ENCODE data around the gene COQ10A. TPM values are rescaled to one million over a fixed set of nuclear protein-coding genes. Genes with fewer than 3 reads are reported as not detected.

COQ10A gene
- total RNA-seq, 1 donor from 2014 or later, result 162 TPM

DNA sequence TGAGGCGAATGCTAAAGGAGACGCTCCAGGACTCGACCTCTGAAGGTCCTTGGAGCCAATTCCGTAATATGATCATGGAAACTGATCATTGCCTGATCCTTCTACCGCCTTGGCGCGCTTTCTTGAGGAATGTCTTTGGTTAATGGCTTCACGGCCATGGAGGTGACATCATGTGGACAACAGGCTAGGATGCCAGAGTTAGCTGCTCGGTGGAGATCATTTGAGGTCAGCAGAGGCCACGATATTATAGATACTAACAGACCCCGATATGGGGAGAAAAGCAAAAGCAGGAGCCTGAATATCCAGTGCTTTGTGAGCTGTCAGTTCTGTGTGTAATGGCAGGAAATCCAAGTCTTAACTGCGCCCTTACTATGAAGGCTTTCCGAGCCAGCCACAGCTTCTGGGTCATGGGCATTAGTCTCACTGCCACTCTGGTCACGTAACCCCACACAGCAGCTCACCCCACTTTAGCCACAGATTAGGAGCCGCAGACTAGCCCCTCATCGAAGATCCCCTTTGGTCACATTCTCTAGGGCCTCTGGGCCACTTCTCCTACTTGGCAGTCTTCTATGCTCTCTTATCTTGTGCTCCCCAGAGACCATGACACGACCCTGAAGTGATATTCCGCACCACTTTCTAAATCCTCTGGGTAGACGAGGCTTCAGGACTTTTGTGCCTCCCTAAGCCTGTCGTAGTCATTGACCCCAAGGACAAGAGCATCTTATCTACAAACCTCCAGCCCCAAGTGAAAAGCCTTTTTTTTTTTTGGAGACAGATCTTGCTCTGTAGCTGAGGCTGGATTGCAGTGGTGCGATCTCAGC is 34.1 kb downstream of the COQ10A start:
- ATAC-seq, result peak; percentile 17
- DNase-seq, result no peak
- intact Hi-C loops (cut with micrococcal nuclease), result no loop called here

DNA sequence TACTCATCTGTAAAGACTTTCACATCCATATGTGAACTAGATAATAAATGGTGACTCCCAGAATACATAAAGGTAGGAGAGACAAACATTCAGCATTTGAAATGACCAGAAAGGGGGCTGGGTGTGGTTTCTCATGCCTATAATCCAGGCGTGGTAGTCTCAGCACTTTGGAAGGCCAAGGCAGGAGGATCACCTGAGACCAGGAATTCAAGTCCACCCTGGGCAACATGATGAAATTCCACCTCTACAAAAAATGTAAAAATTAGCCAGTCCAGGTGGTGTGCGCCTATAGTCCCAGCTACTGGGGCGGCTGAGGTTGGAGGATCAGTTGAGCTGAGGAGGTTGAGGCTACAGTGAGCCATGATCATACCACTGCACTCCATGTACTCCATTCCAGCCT is 37.5 kb downstream of the COQ10A start:
- no peak for DNase-seq
- no peak for ATAC-seq
- intact Hi-C loops (cut with micrococcal nuclease), result no loop called here

DNA sequence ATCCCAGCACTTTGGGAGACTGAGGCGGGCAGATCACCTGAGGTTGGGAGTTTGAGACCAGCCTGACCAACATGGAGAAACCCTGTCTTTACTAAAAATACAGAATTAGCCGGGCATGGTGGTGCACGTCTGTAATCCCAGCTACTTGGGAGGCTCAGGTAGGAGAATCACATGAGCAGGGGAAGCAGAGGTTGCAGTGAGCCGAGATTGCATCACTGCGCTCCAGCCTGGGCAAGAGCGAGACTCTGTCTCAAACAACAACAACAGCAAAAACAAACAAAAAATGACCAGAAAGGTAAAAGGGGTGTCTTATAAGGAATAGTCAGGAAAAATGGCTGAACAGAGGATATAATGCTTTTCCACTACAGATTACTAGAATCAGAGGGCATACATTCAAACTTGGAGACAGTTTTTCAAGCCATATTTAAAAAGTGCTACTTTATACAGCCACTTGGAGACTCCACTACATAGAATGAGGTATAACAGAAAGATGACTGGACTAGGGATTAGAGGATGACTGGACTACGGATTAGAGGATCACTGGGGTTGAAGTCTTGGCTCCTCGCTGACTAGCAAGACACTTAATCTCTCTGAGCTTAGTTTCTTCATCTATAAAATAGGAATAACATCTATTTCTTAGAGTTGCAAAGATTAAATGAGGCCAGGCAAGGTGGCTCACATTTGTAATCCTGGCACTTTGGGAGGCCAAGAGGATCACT is 38.3 kb downstream of the COQ10A start:
- intact Hi-C loops (cut with micrococcal nuclease), result no loop called here
- DNase-seq, result no peak

DNA sequence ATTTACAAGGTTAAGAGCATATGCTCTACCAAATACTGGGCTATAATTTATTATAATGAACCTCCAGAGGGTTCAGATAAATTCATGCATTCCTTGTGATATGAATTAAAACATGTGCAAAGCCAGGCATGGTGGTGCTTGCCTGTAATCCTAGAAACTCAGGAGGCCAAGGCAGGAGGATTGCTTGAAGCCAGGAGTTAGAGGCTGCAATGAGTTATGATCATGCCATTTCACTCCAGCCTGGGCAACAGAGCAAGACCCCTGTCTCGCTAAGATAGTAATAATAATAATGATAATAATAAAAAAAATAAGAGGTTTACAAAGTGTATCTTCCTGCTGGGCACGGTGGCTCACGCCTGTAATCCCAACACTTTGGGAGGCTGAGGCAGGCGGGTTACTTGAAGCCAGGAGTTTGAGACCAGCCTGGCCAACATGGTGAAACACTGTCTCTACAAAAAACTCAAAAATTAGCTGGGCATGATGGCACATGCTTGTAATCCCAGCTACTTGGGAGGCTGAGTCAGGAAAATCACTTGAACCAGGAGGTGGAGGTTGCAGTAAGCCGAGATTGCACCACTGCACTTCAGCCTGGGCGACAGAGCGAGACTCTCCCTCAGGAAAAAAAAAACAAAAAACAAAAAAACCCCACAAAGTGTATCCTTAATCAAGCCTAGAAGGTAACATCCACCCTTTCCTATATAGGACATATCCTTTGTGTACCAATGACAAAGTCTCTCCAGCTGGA is 40.7 kb downstream of the COQ10A start:
- no peak for ATAC-seq
- intact Hi-C loops (cut with micrococcal nuclease), result no loop called here
- no peak for DNase-seq

More for the DNA sequence above, 38.3 kb downstream of the COQ10A start:
- ATAC-seq, result no peak

GRCh38 chr12:56308714-56309113 is 42.0 kb downstream of the COQ10A start:
- DNase-seq (no peak), ATAC-seq (no peak)
- intact Hi-C loops (cut with micrococcal nuclease), result no loop called here

DNA sequence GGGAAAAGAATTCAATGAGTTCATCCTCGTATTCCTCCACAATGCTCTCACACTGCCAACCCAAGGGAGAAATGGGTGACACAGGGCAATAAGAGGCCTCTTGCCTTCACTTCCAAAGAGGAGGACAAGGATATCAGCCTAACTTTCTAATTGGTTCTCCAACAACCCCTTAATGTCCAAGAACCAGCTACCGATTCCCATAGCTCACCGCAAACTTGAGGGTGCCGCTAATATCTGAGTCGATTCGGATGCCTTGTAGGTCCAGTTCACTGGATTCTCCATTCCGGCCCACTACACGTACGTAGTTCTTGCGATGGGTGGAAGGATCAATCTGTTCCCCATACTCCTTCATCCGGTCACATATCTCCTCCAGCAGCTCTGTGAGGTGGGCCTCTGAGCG is 44.3 kb downstream of the COQ10A start:
- ATAC-seq (no peak), DNase-seq (no peak)
- intact Hi-C loops (cut with micrococcal nuclease), result no loop called here

- ATAC-seq (no peak), DNase-seq (no peak)
- intact Hi-C loops (cut with micrococcal nuclease), result no loop called here
These were observed 48.5 kb downstream of the COQ10A start for GRCh38 chr12:56315249-56315621.

DNA sequence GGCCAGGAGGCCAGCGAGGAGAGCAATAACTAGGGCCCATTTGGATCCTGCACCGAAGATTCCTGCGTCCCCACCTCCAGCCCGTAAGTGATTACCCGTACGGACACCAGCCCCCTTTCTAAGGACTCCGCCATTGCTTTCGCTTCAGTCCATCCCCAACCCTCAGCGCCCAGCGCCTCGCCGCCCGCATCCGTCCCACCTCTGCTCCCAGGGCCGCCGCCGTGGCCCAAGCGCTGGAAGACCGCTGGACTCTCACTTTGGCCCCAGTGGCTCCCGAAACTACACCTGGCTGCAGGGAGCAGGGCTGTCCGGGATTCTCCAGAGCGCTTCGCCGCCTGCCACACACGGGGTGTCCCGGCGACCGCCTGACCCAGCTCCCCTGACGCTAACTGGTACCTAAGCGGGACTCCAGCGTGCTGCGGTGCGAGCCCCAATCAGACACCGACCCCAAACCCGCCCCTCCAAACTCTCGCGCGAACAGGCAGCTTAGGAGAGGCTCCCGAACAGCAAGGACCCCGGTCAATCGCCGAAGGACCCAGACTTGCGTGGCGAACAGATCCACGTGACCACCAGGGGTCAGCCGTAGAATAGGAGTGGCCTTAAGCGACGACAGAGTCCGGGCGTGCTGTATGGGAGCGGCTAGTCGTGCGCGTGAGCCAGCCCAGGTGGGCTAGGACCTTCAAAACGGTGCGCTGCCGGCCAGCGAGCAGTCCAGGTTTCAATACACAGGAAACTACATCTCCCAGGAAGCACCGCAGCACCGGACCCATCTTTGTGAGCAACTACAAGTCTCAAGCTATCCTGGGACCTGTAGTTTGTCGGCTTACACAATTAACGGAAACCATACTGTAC is 49.1 kb downstream of the COQ10A start, which contains the start of gene CNPY2:
TSS of gene CNPY2 (minus strand) at position 367 of the 852 bp plus-strand sequence. CDS start 771 bp downstream, outside the sequence.
- DNase-seq (peak; percentile 96), ATAC-seq (peak; percentile 95)
- intact Hi-C loops (cut with micrococcal nuclease), result no loop called here

GRCh38 chr12:56317675-56318074 is 50.9 kb downstream of the COQ10A start:
- intact Hi-C loops (cut with micrococcal nuclease), result no loop called here
- DNase-seq (no peak), ATAC-seq (no peak)

Other genes starting within 250 kb of the COQ10A start
- gene IKZF4, start 245.9 kb upstream of the COQ10A start, total RNA-seq, result 7.5 TPM
- gene RPS26, start 225.0 kb upstream of the COQ10A start, total RNA-seq, result 41.0 TPM
- 2.9 TPM for gene ERBB3, start 186.8 kb upstream of the COQ10A start, total RNA-seq
- gene PA2G4, start 162.4 kb upstream of the COQ10A start, total RNA-seq, result 77.1 TPM
- 1,980 TPM for gene RPL41, start 150.3 kb upstream of the COQ10A start, total RNA-seq
- 5.5 TPM for gene ZC3H10, start 148.7 kb upstream of the COQ10A start, total RNA-seq
- 28.0 TPM for gene ESYT1, start 138.7 kb upstream of the COQ10A start, total RNA-seq
- 41.4 TPM for gene MYL6B, start 114.4 kb upstream of the COQ10A start, total RNA-seq
- 546 TPM for gene MYL6, start 108.6 kb upstream of the COQ10A start, total RNA-seq
- gene SMARCC2, start 77.5 kb upstream of the COQ10A start, total RNA-seq, result 81.4 TPM
- gene RNF41, start 45.0 kb upstream of the COQ10A start, total RNA-seq, result 55.3 TPM
- gene NABP2, start 42.6 kb upstream of the COQ10A start, total RNA-seq, result 19.6 TPM
- gene SLC39A5, start 36.9 kb upstream of the COQ10A start, total RNA-seq, result not detected
- gene ANKRD52, start 8.6 kb upstream of the COQ10A start, total RNA-seq, result 28.5 TPM
- gene CS, start 33.4 kb downstream of the COQ10A start, total RNA-seq, result 865 TPM
- gene CNPY2, start 49.0 kb downstream of the COQ10A start, total RNA-seq, result 32.3 TPM
- gene PAN2, start 67.1 kb downstream of the COQ10A start, total RNA-seq, result 52.2 TPM
- not detected for gene IL23A, start 71.9 kb downstream of the COQ10A start, total RNA-seq
- gene STAT2, start 93.2 kb downstream of the COQ10A start, total RNA-seq, result 36.6 TPM
- not detected for gene APOF, start 95.9 kb downstream of the COQ10A start, total RNA-seq
- 2.0 TPM for gene TIMELESS, start 182.5 kb downstream of the COQ10A start, total RNA-seq
- gene MIP, start 187.7 kb downstream of the COQ10A start, total RNA-seq, result not detected
- 3.1 TPM for gene SPRYD4, start 201.6 kb downstream of the COQ10A start, total RNA-seq
- gene GLS2, start 221.2 kb downstream of the COQ10A start, total RNA-seq, result 0.57 TPM